Calu3 (cell line): ENCODE data around the gene ECHDC1. TPM values are rescaled to one million over a fixed set of nuclear protein-coding genes. Genes with fewer than 3 reads are reported as not detected.

Source experiments
- BruUV-seq: library from RNA; stranded (reverse); fragments of 400-500 nt; replicated peaks from 2 replicates; lab custom pipeline; 2021; lab: Mats Ljungman, UMichigan
- CTCF ChIA-PET: fragments of 300-600 bp; sonication (Branson Sonifier 250); formaldehyde crosslinking; loops from one replicate; lab custom pipeline; 2022; ENCODE audit warnings: antibody characterized with exemption; lab: Charles Lee
- DNase-seq: peaks from one replicate; pipeline ENCODE4 v3.0.0; 2022
- H3K27ac Mint-ChIP-seq: one replicate; pipeline ENCODE4 v1.8.0; 2022; ENCODE audit warnings: mixed read lengths; ENCODE audit not compliant: unreplicated experiment
- H3K27me3 Mint-ChIP-seq: one replicate; pipeline ENCODE4 v1.8.0; 2022; ENCODE audit warnings: mixed read lengths; ENCODE audit not compliant: unreplicated experiment
- H3K36me3 Mint-ChIP-seq: one replicate; pipeline ENCODE4 v1.8.0; 2022; ENCODE audit warnings: mild to moderate bottlenecking, moderate library complexity, mixed read lengths; ENCODE audit not compliant: insufficient read depth, unreplicated experiment
- H3K4me1 Mint-ChIP-seq: one replicate; pipeline ENCODE4 v1.8.0; 2022; ENCODE audit warnings: mild to moderate bottlenecking, low read depth, mixed read lengths; ENCODE audit not compliant: unreplicated experiment
- H3K4me3 Mint-ChIP-seq: one replicate; pipeline ENCODE4 v1.8.0; 2022; ENCODE audit warnings: mild to moderate bottlenecking, low read depth, moderate library complexity, mixed read lengths; ENCODE audit not compliant: unreplicated experiment
- H3K9me3 Mint-ChIP-seq: one replicate; pipeline ENCODE4 v1.8.0; 2022; ENCODE audit warnings: low read depth, mixed read lengths; ENCODE audit not compliant: unreplicated experiment
- CTCF ChIP-seq: fragments of 200-600 bp; IDR thresholded peaks from one replicate; pipeline ENCODE4 v1.8.0; 2022; ENCODE audit warnings: antibody characterized with exemption; ENCODE audit not compliant: unreplicated experiment
- intact Hi-C: fragments of 100-400 bp; cut with micrococcal nuclease; formaldehyde crosslinking; loops from one replicate; pipeline ENCODE4 v1.10.0; 2022; ENCODE audit not compliant: unreplicated experiment
- total RNA-seq: library from RNA; stranded (reverse); gene quantifications from 2 replicates; pipeline ENCODE4 v1.2.3, GENCODE V29; 2022

ECHDC1 gene
- total RNA-seq, 1 experiment from 2014 or later = 42.5 TPM

GRCh38 chr6:127302728-127303660, 40.4 kb downstream of the ECHDC1 start:
- CTCF ChIA-PET = no interaction called here
- no TSS peak for BruUV-seq
- Mint-ChIP-seq H3K36me3 (peaks cover 5% of the 10 kb centered on the region), H3K27me3 (no peaks in the 10 kb centered on the region), H3K4me1 (no peaks in the 10 kb centered on the region), H3K9me3 (peaks cover 4% of the 10 kb centered on the region), H3K4me3 (no peak overlapping the region), H3K27ac (no peak overlapping the region)
- DNase-seq = peak; percentile 32
- intact Hi-C loops = loop anchor here (2.0 to 5.0 kb wide), 3 partner anchors 118 to 234 kb away; no protein-coding TSS in a partner anchor
- TF ChIP-seq CTCF = no peak

DNA sequence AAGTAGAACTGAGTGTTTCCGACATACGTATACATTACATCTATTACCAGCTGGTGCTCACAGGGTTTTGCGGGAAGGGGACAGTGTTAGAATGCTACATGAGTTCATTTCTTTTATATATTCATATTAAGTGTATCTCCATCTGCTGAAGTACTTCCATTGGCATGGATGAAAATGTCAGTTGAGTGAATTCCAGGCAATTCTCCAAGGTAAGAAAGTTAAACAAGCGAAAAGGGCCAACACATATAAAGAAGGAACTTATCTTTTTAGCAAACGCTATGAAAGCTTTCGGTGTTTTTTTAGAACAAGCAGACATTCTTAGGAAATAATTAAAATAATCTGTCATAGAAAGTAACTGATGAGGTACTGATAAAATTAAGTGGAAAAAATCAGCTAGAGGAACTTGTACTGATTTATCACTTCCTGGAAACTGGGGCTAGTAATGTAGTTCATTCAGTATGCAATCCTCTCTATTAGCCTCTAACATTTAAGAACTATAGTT, 42.2 kb downstream of the ECHDC1 start:
- intact Hi-C loops = loop anchor here (5.0 kb wide), 1 partner anchor 236 kb away; no protein-coding TSS in a partner anchor
- TF ChIP-seq CTCF = no peak
- CTCF ChIA-PET = no interaction called here
- H3K4me3 Mint-ChIP-seq = no peak overlapping the region
- H3K4me1 Mint-ChIP-seq = no peaks in the 10 kb centered on the region
- DNase-seq = no peak
- no peak overlapping the region for H3K27ac Mint-ChIP-seq
- no TSS peak for BruUV-seq
- peaks cover under 1% of the 10 kb centered on the region for H3K36me3 Mint-ChIP-seq
- no peaks in the 10 kb centered on the region for H3K9me3 Mint-ChIP-seq
- H3K27me3 Mint-ChIP-seq = no peaks in the 10 kb centered on the region

- CTCF ChIA-PET = no interaction called here
- no peak for DNase-seq
Observed at GRCh38 chr6:127300411-127300810, 43.0 kb downstream of the ECHDC1 start.

More at GRCh38 chr6:127300411-127300810, 43.0 kb downstream of the ECHDC1 start:
- H3K4me1 Mint-ChIP-seq = no peaks in the 10 kb centered on the region
- no peaks in the 10 kb centered on the region for H3K27me3 Mint-ChIP-seq
- TF ChIP-seq CTCF = no peak
- no TSS peak for BruUV-seq
- H3K36me3 Mint-ChIP-seq = no peaks in the 10 kb centered on the region
- no peak overlapping the region for H3K4me3 Mint-ChIP-seq
- intact Hi-C loops = loop anchor here (5.0 kb wide), 1 partner anchor 237 kb away; no protein-coding TSS in a partner anchor
- H3K27ac Mint-ChIP-seq = no peak overlapping the region
- H3K9me3 Mint-ChIP-seq = no peaks in the 10 kb centered on the region
